OCI-LY1 (cell line): Measurements from ENCODE around the gene SNRPB2.

Source experiments
- EZH2 ChIP-seq: fragments of 200-600 bp; sonication (generic), shearing (Covaris generic); IDR thresholded peaks from 2 replicates; pipeline ENCODE4 v1.8.0; 2017; ENCODE audit warnings: borderline replicate concordance, mixed run types, mild to moderate bottlenecking, antibody characterized with exemption, low read length, moderate library complexity, mixed read lengths
- TF ChIP-seq, protein P1 (sequence below): fragments of 200-600 bp; sonication (generic), shearing (Covaris generic); IDR thresholded peaks from 2 replicates; pipeline ENCODE4 v1.5.1; 2017; ENCODE audit warnings: mild to moderate bottlenecking, antibody characterized with exemption, low read length, moderate library complexity, mixed read lengths

- TF ChIP-seq, protein P1, sequence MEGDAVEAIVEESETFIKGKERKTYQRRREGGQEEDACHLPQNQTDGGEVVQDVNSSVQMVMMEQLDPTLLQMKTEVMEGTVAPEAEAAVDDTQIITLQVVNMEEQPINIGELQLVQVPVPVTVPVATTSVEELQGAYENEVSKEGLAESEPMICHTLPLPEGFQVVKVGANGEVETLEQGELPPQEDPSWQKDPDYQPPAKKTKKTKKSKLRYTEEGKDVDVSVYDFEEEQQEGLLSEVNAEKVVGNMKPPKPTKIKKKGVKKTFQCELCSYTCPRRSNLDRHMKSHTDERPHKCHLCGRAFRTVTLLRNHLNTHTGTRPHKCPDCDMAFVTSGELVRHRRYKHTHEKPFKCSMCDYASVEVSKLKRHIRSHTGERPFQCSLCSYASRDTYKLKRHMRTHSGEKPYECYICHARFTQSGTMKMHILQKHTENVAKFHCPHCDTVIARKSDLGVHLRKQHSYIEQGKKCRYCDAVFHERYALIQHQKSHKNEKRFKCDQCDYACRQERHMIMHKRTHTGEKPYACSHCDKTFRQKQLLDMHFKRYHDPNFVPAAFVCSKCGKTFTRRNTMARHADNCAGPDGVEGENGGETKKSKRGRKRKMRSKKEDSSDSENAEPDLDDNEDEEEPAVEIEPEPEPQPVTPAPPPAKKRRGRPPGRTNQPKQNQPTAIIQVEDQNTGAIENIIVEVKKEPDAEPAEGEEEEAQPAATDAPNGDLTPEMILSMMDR = peak; percentile 71
- TF ChIP-seq EZH2 = no peak
These were observed 31.5 kb downstream of the SNRPB2 start for GRCh38 chr20:16761305-16761829.
